SW480 (cell line): ENCODE measurements around the gene ALX4.

Experiments
- DNase-seq: peaks from one replicate; pipeline ENCODE4 v3.0.0-alpha.2; 2016; ENCODE audit warnings: low spot score

ALX4 gene

DNA sequence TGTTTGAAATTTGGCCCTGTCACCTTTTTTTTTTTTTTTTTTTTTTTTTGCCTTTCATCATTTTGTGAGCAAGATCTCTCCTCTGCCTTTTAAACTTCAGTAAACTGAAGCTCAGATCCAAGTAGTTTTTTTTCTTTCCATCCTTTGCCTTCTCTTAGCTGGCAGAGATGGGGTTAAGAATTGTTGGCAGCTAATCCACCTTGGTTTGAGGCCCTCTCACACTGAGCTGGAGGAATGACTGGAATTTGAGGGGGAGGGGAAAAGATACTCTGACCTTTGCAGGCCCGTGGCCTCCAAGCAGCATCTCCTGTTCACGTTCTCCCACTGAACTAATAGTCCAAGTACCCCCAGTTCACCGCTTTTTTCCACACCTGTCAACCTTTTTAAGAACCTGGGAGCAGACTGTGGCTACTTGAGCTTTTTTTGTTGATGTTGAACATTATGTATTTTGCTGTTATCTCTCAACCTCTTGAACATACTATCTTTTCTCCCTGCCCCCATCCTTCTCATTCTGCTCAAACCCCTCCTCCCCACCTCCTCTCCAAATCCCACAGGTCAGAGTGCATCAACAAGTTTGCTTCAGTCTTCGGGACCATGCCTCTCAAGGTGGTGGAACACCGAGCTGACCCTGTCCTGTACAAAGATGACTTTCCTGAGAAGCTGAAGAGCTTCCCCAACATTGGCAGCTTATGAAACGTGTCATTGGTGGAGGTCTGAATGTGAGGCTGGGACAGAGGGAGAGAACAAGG is 66.2 kb downstream of the ALX4 start:
- peak; percentile 34 for DNase-seq

DNA sequence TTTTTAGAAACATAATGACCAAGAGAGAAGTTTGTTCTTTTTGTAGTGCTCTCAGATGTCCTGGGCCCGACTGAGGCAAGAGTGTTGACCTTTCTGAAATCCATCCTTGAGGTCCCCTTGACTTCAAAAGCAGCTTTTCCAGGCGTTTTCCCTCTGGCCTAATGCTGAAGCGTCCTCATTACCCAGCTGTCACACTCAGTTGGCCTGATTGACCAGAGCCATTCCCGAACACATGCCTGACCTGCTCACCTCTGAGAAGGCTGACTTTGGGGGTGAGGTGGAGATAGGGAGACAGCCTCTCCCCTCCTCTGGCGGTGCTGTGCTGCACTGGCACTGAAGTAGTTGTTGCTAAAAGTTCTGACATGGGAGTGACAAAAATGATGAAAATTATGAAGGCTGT is 66.9 kb downstream of the ALX4 start:
- no peak for DNase-seq

DNA sequence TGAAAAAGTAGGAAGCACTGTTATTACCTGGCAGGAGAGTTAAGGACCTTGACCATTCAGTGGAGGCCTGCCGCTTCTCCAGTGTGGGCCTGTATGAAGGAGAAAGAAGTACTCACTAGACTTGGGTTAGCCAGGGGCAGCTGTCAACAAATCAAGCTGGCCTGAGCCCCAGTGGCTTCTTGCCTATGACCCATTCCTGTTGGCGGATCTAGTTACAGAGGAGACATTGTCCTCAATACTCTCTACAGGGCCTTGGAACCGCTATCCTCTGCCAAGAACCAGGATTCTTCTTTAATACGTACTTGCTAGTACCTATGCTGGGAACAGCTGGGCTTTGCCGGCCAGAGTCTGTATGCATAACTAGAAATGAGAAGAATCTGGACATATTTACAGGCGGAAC is 68.1 kb downstream of the ALX4 start:
- DNase-seq, result no peak

DNA sequence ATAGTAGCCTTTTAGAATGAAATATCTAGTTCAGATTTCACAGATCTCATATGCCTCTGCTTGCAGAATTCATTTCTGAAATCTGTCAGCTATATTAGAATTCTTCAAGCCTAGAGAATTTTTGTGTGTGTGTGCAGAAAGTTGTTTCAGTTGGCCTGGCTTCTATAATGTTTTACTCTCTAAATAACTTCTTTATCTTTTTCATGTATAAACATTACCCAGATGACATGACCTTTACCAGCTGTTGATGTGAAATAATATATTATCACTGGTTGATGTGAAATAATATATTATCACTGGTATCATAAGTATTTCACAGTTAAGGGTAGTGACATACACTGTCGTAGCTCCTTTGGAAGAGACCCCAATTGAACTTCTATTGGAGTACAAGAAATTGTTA is 72.8 kb downstream of the ALX4 start:
- no peak for DNase-seq

DNA sequence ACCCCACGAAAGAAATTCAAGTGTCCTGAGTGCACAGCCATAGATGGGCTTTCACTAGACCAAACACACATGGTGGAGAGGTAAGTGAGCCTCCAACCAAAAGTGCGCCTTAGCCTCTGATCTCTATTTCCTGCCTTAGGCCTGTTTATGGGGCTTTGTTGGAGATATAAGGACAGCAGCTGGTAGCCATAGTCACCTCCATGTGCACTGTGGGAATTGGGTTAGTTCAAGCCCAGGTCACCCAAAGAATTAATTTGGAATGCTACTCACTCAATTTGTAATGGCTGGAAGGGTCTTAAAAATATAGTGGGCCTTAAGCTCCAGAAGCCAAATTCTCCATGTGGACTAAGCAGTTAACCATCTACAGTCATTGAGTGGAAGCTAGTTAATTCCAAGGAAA is 73.6 kb downstream of the ALX4 start:
- no peak for DNase-seq

DNA sequence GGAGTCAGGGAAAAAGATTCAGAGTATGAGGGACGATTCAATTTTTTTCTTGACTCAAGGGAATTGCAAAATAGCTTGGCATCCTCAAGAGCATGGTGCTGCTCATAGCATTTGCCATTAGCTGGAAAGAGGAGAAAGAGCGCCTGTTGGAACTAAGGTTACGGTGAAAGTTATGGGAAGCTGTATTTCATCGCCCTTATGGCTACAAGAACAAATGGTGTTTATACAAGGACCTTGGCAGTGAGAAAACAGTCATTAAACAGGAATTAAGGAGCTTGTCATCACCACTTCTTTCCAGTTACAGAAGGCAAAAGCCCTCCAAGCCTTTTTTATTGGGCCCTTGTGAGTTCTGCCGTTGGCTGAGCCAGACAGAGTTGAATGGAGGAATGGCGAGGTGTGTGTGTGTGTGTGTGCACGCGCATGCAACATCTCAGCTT is 74.2 kb downstream of the ALX4 start:
- no peak for DNase-seq

DNA sequence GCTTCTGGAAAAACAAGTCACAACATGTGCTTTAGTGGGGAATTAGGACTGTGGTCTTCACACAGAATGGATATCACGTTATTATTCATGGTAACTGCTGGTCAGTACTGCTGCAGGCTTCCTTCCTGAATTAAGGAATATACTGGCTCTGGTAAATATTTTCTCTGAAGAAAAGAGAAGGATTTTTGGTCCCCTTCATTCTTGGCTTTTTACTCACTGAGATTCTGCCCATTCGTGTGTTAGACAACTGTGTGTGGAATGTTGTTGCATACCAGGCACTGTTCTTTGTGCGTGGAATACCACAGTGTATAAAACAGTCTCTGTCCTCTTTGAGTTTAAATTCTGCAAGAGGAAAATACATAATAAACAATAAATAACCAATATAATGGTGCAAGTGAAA is 80.3 kb downstream of the ALX4 start:
- no peak for DNase-seq

DNA sequence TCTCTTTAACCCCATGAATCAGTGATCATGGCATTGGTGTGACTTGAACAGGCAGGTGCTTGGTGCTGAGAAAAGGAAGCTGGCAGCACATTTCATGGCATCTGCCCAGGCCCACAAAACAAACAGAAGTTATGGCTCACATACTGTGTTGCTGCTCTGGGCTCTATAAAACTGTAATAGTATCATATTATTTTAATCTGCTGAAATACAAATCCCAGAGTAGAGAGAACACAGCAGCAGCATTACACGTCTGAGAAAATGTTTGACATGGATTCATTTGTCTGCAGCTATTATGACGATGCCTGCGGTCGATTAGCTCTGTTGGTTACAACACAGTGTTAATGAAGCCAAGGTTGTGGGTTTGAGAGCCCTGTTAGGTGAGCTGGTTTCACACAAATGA is 80.8 kb downstream of the ALX4 start:
- DNase-seq, result no peak

DNA sequence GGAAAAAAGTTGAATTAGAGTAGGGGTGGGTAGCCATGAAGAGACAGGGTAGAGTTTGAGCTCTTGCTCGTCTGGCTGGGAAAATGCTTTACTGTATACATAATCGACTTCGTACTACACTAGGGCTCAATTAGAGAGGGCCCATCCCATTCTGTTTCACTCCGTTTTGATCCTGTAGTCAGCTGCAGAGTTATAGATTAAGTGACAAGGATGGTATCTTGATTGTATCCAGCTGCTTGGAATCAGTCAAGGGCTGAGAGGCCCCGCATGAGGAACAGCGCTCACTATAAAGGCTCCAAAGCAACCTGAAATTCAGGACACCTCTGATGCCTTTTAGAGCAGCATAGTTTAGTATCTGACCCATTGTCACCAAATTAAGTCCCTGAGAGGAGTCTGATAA is 81.6 kb downstream of the ALX4 start:
- DNase-seq, result no peak

DNA sequence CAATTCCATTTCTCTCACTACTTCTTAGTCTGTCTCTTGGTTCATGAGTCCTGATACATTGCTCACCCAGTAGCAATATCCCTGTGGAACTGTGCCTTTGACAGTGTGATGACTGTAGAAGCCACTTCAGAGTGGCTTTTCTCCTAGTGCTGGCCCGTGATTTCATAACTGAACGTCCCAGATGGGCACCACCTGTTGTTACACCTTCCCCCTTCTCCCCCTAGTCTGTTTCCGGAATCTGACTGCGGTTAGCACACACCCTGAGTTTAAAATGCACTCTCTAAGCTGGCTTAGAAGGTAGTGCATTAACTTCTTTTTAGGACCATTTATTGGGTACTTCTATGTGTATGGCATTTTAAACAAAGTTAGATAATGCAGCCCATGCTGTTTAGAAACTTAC is 83.0 kb downstream of the ALX4 start:
- DNase-seq, result no peak

DNA sequence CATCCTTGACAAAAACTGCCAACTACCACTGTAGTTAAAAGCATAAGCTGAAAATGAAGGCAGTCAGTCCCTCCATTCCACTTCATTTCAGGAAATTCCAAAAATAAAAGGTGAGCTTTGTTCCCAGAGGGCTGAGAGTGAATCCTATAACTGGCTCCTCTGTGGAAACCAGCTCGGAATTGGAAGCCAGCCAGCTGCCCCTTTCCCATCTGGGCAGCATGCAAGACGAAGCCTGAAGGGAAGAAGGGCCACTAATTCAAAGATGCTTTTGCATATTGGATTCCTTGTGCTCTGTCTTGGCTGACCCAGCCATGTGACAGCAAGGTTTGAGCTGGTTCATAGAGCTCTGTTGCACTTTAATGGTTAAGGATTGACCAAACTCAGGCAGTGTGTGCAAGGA is 83.4 kb downstream of the ALX4 start:
- DNase-seq, result no peak

DNA sequence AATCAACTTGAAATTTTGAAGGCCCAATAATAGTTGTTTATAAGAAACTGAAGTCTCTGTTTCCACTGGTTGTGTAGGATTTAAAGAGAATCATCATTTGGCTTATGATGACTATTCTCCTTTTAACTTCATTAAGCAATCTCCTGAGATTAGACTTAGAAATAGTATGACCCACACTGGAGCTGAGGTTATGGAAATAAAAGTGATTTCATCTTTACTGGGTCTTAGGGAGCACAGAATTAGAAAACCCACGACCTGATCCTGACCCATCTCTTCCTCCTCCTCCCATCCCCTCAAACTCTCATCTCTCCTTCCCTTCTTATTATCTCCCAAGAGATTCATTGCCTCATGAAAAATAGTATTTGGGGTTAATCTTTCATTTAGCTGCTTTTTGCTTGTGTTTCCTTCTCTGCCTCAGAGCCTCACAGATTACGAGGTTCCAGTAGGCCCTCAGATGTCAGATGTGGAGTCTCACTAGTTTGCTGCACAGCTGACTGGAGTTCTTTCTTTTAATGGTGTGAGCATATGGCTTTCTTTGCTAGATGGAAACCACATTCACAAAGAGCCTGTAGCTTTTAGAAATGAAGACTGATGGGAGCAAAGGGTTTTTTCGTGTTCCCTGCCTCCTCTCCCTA is 85.0 kb downstream of the ALX4 start:
- DNase-seq, result no peak

DNA sequence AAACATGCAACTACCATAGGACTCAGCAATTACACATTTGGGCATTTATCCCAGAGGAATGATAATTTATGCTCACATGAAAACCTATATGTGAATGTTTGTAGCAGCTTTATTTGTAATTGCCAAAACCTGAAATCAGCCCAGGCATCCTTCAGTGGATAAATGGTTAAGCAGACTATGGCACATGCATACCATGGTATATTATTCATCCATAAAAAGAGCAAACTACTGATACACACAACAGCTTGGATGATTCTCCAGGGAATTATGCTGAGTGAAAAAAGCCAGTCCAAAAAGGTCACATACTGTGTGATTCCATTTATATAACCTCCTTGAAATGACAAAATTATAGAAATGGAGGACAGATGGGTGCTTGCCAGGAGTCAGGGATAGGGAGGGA is 86.7 kb downstream of the ALX4 start:
- no peak for DNase-seq

DNA sequence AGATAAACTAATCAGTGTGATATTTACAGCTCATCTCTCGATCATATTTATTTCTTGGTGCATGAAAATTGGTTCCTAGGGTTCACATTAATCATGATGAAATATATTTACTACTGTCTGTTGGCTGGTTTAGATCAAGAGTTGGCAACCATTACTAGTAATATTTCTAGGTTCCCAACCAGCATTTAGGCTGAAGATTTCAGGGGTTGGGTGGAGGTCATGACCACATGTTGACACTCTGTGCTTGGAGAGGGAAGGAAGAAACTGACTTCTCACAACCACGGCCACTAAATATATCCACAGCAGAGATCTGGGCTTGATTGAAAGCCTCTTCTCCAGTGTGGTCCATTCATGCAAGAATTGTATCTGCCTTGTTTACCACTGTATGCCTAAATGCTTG is 87.9 kb downstream of the ALX4 start:
- no peak for DNase-seq

DNA sequence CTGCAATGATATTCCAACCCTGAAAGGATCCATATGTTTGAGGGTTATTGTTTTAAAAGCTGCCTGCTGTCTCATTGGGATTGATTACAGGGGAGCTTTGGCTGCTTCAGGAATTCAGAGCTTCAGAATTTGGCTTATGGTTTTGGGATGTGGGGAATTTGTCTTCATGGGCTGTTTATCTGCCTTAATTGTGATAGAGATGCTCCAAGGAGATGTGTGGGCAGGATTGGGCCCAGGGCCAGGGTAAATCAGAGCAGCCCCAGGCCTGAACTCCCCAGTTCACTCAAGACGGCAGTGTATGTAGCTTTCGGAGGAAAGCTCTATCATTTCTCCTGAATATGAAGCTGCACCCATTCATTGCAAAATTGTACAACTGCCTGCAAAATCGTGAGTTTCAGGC is 88.5 kb downstream of the ALX4 start:
- no peak for DNase-seq

DNA sequence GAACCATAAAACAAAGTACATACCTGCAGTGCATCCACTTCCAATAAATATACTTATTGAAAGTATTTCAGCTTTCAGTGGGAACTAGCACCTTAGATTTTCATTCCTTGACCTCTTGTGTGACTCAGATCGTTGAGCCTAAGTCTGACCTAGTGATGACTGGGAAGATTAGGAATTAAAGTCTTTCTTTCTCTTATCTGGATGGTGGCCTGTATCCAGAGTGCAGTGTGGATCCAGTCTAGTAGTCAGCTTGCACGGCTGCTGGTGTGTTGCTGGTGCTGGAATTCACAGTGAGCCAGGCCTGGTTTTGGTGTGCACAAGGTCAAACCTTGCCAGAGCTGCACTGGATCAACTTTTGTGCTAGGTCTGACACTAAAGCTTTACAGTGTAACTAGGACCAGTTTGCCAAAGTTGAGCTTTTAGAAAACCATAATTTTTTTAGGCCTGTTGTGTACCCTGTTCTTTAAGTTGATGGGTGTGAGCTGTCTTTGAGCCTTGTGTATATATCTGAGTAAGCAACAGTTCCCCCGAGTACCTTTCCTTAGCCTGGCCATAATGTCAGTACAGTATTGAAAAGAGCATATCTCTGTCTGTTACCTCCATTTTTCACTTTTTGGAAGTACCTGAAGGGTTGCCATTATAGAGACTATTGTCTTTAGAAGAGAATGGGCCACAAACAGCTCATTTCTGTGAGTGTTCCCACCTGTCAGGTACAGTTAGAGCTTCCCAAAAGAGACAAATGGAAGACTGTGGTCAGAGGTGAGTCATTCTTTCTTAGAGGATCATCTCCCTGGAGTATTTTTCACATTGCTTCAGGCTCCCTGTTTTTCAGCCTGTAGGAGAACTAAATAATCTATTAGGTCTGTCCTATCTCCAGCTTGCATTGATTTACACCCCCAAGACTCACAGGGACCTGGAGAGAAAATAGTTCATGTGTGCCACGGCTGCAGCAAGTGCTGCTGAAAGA is 89.8 kb downstream of the ALX4 start:
- no peak for DNase-seq

DNA sequence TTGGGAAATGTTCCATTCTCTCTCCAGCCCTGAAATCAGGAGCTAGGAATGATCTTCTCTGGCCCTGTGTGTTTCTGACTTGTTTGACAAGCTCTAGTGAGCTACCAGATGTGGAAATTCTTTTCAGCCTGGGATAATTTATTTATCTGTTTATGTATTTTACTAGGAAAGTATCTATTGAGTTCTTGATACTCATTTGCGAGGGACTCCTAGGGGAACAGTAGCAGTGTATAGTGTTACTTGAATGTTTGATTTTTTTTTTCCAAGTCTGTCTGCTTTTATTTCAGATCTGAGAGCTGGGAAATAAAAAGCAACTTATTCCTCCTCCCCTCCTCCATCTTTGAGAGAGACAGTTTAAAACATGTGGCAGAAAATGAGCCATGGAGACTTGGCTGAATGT is 92.5 kb downstream of the ALX4 start:
- no peak for DNase-seq

DNA sequence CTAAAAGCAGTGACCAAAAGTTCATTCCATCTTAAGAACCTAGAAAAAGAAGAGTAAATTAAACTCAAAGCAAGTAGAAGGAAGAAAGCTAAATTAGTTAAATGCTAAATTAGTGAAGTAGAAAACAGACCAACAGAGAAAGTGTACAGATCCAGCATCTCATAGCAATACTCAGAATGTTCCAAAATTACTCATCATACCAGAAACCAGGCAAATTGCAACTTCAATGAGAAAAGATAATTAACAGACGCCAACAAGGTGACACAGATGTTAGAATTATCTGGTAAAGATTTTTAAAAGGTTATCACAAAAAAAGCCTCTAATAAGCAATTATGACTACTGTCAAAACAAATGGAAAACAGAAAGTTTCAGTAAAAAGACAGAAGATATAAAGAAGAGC is 96.8 kb downstream of the ALX4 start:
- no peak for DNase-seq

DNA sequence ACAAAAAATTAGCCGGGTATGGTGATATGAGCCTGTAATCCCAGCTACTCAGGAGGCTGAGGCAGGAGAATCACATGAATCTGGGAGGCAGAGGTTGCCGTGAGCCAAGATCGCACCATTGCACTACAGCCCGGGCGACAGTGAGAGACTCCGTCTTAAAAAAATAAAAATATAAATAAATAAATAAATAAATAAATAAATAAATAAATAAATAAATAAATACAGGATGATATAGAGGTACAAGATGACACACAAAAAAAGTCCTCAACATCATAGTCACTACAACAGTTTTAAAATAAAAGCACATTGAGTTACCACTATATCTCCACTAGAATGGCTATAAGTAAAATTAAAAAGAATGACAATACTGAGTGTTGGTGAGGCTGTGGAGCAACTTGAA is 97.8 kb downstream of the ALX4 start:
- no peak for DNase-seq
